HG02840 (cell line): ENCODE results near the gene SFSWAP.

ENCODE experiments used
- ATAC-seq: cut with Tn5 transposase; IDR thresholded peaks from one replicate; pipeline ENCODE4 v1.9.1; 2021; ENCODE audit warnings: mild to moderate bottlenecking, moderate library complexity, moderate number of reproducible peaks; ENCODE audit not compliant: unreplicated experiment, low FRiP score

The SFSWAP gene

DNA sequence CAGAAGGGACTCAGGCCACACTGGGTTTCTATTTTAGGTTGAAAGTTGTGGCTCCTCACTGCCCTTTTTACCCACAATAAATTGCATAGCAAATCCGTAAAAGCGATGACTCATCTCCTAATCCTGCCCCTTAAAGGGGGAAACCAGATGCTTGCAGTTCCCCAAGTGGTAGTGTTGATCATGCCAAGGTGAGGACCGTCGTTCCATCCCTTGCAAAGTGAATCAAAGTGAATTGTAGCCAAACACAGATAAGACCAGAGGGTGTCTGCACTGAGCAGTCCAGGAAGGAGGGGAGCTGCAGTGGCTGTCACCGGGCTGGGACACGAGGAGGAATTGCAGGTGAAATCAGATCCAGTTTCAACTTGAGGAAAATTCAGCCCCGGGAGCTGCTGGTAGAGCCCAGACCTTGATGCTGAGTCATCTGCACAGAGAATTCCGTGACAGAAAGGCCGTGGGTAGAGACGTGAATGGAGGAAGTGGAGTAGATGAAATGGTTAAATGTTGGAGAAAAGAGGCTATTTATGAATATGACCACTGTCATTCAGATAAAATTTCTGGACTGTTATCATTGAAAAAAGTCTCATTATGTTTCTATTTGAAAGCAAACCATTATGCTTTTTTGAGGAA, 73.1 kb downstream of the SFSWAP start:
- no peak for ATAC-seq

DNA sequence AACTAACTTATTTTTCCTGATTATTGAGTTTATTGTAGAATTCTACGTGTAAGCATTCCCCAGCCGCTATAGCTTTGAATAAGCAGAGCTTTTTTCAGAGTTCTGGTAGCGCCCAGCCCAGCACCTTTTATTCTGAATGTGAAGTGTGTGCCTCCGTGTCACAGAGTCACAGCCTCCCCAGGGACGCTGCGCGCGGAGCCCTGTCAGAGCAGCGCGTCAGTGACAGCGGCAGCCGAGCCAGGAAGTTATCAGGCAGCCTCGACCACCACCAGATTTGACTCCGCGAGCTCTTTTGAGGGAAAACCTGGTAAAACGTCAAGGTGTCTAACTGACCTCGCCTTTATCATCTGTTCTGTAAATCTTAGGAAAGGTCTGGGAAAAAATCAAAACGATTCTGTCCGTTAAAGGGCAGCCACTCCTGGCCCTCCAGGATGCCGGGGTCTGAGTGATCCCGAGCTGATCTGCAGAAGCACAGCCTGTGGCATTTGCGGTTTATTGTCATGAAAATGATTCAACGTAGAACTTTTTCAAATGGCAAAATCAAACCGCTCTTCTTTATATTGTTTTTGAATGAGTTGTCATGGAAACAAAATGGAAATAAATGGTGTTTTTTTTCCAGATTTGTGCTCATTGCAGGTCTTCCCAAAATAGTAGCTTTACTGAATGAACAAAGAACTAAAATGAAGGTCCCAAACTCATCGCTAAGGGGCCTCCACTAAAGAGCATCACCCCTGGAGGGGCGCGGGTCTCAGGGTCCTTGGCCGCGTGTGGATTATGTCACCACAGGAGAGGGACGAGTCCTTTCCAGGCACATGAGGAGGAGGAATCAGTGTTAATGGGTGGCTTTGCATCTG, 74.2 kb downstream of the SFSWAP start:
- ATAC-seq, result no peak

DNA sequence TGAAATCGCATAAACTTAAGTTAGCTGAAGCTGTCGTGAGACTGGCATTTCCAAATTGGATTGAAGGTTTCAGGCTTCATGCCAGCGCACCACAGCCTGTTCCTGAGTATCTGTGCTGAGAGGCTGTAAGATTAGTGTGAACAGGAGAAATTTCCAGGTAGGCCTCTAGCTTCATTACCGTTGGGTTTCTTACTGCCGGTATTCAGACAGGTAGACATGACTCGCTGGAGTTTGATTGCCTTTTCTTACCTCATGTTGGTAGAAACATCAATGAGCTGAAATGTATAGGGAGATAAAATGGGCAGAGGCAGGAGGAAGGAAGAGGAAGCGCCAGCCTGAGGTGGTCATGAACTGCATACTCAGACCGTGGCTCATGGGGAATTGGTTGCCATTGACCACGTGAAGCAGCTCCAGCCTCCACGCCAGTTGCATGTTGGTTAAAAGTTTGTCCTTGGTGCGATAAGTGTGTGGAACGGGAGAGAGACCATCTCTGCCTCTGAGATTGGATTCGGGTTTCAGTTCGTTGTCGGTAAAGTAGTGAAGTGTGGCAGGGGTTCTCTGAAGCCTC, 75.0 kb downstream of the SFSWAP start:
- no peak for ATAC-seq

DNA sequence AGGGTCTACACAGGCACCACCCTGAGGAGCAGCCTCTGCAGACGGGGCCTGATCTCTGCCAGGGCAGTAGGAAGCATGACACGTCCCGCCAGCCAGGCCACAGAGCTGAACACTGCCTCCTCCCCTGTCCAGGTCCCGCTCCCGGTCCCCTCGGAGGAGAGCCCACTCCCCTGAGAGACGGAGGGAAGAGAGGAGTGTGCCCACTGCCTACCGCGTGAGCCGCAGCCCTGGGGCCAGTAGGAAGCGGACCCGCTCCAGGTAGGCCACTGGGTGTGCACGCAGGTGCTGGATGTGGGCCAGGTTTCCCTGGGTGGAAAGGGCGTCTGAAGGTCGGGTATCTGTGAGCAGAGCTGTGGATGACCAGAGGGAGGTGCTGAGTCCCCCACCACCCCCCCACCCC, 75.4 kb downstream of the SFSWAP start:
- no peak for ATAC-seq

DNA sequence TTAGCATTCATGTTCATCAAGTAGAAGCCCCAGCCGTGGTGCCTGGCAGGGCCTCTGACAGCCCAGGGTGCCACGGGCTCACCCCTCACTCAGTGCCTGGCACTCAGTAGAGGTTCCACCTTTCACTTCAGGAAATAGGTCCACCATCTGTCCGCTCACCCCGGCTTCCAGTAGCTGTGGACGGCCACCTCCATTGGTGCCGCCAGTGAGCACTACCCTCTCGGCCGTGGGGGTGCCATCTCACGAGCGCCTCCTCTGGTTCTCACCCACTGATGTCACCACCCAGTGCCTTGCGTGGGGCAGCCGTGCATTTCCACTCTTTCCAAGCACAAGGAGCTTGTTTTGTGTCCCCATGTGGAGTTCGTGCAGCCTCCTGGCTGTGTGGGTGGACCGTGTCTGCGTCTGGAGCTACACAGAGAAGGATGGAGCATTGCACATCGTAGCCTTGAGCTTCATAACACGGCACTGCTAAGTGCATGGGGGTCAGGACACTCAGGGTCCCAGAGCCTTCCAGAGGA, 76.3 kb downstream of the SFSWAP start:
- no peak for ATAC-seq

DNA sequence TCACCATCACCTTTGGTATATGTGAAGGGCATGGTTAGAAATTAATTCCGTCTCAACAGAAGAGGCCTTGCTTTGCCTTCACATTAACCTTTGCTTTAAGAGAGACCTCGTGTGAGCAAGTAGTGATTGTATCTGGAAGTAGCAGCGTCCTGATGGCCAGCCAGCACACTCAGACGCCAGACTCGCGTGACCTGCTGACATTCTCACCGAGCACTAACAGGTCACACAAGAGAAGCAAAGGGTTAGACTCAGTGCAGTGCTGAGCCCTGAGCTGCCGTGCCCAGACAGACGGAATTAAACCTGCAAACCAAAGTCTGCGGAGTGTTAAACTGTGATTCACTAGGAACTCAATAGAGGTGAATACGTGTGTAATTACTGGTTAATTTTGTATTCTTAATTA, 77.2 kb downstream of the SFSWAP start:
- no peak for ATAC-seq

- no peak for ATAC-seq
These were observed 78.7 kb downstream of the SFSWAP start for GRCh38 chr12:131789638-131790037.

DNA sequence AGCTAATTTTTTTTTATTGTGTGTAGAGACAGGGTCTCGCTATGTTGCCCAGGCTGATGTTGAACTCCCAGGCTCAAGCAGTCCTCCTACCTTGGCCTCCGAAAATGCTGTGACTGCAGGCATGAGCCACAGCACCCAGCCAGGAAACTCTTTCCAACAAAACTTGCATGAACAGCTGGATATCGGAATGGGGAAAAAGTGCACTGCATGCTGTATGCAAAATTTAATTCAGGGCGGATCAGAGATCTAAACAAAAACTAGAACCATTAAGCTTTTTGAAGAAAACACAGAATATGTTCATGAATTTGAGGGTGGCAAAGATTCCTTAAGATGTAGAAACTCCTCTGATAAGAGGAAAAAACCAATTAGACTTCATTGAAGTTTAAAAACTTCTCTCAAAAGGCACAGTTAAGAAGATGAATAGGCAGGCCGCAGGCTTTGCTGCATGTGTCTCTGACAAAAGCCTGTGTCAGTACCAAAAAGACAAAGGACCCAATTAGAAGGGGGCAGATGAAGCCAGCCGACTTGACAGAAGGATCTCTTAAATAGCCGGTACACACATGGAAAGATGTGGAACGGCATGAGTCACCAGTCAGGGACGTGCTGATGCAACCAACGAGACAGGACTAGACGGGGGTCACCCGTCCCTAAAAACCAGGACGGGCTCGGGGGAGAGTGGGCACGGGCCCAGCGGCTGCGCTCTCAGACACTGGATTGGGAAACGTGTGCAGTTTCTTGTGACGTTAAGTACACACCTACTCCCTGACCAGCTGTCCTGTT, 82.5 kb downstream of the SFSWAP start:
- no peak for ATAC-seq

GRCh38 chr12:131794061-131794460, 83.2 kb downstream of the SFSWAP start:
- no peak for ATAC-seq

GRCh38 chr12:131794573-131794972, 83.7 kb downstream of the SFSWAP start:
- no peak for ATAC-seq

DNA sequence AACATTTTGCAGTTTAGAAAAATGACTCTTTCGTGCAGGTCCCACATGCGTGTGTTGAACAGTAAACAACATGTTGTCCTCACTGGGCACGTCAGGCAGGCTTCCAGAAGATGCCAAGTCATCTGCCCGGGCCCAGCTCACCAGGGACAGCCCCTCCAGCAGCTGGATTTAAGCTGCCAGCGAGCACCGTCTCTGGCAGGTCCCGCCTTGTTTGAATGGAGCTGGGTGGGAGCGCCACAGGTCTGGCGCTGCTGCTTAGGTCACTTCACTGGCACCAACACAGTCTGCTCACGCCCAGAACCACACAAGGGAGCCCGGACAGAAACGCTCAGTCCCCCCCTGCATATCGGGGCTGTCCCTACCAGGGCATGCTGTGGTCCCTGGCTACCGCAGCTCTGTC, 84.2 kb downstream of the SFSWAP start:
- ATAC-seq, result no peak

DNA sequence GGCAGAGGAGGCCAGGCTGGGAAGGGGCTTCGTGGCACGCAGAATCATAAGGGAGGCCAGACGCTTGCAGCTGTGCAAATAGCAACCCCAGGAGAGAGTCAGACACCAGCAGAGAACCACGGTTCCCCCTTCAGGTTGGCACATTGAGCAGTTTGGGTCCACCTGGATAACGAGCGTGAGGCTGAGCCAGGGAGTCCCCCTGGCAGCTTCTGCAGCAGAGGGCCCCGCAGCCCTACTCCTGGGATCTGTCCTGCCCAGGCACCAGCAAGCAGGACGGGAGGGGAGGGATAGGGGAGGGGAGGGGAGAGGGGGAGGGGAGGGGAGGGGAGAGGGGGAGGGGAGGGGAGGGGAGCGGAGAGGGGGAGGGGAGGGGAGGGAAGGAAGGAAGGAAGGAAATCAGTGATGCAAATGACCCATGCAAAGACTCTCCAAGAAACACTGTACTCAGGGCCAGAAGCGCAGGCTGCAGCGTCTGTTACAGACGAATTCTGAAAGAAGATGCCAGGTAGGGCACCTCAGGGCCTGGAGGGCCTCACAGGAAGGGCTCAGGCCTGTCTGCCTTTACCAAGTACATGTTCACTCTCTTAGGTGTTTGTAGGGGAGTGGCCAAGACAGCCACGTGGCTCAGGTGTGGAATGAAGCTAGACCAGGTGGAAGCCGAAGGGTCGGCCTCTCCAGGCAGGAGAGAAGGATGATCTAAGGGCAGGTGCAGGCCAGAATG, 85.0 kb downstream of the SFSWAP start:
- no peak for ATAC-seq

DNA sequence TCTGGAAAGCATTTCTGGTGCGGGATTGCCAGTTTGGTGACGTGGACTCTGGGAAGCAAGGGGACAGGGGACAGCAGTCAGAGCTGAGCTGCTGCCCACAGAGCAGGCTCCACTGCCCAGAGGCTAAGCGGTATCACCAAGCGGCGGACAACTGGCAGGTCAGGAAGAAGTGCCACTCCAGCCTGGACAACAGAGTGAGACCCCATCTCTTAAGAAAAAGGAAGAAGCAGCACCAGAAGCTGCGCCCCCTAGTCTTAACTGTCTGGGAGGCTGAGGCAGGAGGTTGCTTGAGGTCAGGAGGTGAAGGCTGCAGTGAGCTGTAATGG, 85.5 kb downstream of the SFSWAP start:
- ATAC-seq, result no peak

DNA sequence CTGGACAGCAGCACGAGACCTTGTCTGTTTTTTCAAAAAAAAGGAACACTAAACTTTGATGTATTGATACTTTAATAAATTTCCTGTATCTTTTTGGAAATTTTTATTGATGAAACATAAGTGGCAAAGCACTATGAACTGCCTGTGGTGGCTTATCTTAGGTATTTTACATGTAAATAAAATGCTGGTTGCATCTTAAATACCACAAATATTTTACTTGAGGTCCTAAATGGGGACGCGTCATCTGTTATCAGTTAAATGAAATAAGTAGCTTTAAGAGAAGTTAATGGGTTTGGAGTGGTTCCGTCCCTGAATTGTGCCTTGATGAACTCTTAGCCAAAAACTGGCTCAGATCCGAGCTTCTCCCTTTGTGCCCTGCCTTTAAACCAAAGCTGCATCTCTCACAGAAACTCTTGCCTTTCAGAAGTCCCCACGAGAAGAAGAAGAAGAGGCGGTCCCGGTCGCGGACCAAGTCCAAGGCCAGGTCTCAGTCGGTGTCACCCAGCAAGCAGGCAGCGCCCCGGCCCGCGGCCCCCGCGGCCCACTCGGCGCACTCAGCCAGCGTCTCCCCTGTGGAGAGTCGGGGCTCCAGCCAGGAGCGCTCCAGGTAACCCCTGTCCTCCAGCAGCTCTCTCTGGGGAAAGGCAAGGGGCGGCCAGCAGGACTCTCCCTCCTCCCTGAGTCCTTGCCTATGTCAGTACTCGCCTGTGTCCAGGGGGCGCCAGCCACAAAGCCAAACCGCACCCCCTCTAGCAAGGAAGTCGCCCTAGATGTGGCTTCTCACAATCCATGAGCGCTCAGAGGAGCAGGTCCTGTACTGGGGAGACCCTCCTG, 86.1 kb downstream of the SFSWAP start:
- no peak for ATAC-seq

DNA sequence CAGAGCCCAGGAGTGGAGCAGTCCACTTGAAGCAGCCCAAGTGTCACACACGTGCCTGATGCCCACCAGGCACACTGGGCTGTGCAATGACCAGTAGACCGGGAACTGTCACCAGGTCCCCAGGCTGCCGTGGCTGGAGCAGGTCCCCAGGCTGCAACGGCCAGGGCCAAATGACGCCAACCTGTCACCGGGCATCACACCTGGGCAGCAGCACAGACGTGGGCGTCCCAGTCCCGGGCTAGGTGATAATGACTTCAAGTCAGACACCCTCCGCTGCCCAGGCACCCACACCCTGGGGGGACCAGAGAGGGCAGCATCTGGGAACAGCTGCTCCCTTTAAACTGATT, 86.7 kb downstream of the SFSWAP start:
- ATAC-seq, result no peak

DNA sequence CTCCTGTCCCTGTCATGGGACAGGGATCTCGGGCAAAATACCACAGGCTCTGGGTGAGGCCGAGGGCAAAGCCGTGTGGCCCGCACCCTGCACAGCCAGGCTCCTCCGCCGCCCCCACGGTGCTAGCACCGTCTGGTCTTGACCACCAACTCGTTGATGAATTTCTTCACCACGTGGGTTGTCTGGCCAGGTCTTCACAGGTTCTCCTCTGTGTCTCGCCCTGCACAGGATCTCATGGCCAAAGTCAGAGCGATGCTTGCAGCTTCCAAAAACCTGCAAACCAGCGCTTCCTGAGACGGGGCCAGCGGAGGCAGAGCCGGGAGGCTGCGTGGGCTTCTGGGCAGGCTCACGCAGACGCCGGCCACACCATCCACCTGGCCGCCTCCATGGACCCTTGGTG, 88.3 kb downstream of the SFSWAP start:
- ATAC-seq, result no peak

DNA sequence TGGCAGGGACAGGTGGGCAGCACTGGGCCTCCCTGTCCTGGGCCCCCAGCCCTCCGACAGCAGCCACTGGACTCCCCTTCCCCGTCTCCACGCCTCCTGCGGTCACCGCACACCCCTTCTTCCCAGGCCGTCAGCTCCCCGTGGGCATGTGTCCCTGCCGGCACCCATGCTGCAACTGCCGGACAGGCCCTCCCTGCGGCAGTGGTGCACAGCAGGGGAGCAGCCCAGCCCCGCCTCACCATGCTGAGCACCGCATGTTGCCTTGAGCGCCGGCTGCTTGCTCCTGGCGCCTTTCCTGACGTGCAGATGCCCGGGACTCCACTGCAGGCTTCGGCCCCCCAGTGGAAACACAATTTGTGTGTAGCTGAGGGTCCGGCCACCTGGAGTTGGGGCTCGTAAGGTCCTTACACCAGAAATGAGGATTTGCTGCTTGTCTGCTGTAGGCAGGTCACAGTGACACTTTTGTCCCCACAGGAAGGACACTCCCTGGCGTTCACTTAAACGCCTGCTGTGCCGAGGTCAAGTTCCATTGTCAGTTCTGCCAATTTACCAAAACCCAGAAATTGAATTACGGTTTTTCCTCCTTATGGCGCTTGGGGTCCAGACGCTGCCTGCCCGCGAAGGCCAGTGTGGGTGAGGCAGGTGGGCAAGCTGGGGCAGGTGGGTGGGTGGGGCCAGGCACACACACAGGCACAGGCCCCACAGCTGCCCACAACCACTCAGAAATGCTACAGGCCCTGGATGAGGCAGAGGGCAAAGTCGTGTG, 89.1 kb downstream of the SFSWAP start:
- ATAC-seq, result no peak

DNA sequence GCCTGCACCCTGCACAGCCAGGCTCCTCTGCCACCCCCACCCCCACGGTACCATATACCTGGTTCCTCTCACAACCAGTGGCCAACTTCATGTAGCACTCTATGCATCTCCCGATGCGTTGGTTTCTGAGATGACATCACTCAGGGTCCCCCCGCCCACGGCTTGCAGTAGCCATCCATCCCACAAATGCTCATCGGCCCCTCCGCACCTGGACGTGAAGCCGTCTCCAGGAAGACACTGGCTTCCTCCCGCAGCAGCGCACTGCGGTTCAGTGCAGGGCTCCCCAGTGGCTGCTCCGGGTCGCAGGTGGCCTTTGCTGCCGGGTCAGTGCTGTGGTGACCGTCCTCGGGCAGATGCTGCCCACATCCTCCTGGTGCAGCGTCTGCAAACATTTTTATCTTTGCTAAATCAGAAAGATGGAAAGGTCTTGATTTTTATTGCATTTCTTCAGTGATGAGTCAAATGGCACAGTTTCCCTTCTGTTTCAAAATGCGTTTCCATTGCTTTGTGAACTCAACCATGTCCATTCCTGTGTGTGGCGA, 89.8 kb downstream of the SFSWAP start:
- ATAC-seq, result no peak
